DND-41 (cell line): ENCODE measurements around the gene SHB.

Experiments used
- EZH2 ChIP-seq: IDR thresholded peaks from 3 replicates; pipeline ENCODE4 v1.6.1; 2012; ENCODE audit warnings: borderline replicate concordance, low read depth, mild to moderate bottlenecking, moderate library complexity, low read length, inconsistent platforms; ENCODE audit not compliant: severe bottlenecking
- TF ChIP-seq, protein P1 (sequence below): IDR thresholded peaks from 2 replicates; pipeline ENCODE4 v1.5.1; 2012; ENCODE audit warnings: borderline replicate concordance, low read length, moderate library complexity, mild to moderate bottlenecking; ENCODE audit not compliant: poor library complexity, severe bottlenecking; ENCODE audit errors: extremely low read depth

DNA sequence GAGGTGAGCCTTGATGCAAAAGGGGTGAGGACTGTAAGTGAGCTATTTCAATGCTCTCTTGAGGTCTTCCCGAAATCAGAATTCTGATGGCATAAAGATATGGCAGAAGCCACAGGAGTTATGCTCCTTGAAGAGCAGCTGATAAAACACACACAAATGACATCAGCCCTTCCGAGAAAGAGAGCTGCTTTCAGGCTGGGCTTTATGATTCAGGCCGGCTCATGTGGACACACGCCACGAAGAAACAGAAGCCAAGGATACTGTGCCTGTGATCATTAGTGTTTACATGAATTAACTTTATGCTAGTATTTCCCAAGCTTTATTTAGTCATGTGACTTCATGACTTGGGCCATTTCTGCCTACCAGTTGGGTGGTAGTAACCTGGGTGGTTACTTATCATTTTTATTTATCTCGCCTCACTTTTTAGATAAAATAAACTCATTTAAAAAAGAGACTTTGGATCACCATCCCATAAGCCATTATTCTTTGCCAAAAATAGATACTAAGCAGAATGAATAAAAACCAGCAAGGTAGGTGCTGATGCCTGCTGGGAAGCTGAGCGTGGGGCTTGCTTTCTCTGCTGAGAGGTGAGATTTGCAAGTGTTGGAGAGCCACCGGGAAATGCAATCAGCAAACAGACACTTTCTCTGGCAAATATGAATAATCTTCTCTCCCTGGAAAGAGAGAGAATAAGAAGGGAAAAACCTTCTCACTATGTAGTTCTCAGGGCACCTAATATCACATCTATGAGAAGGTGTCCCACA is 92.1 kb downstream of the SHB start:
- TF ChIP-seq, protein P1, sequence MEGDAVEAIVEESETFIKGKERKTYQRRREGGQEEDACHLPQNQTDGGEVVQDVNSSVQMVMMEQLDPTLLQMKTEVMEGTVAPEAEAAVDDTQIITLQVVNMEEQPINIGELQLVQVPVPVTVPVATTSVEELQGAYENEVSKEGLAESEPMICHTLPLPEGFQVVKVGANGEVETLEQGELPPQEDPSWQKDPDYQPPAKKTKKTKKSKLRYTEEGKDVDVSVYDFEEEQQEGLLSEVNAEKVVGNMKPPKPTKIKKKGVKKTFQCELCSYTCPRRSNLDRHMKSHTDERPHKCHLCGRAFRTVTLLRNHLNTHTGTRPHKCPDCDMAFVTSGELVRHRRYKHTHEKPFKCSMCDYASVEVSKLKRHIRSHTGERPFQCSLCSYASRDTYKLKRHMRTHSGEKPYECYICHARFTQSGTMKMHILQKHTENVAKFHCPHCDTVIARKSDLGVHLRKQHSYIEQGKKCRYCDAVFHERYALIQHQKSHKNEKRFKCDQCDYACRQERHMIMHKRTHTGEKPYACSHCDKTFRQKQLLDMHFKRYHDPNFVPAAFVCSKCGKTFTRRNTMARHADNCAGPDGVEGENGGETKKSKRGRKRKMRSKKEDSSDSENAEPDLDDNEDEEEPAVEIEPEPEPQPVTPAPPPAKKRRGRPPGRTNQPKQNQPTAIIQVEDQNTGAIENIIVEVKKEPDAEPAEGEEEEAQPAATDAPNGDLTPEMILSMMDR = no peak
- TF ChIP-seq EZH2 = no peak
